ENCODE measurements around the gene INSIG1.

- TF ChIP-seq CTCF (IDR thresholded peaks at IDR 0.05; ENCODE audit: low read length) (no peak), EZH2phosphoT487 (IDR thresholded peaks at IDR 0.05; ENCODE audit: low read length) (no peak)
Measured at GRCh38 chr7:155355745-155356144, 58.1 kb downstream of the INSIG1 start.
